Heart right ventricle (tissue), 16 donors: ENCODE data around the gene EHMT1. TPM values are rescaled to one million over a fixed set of nuclear protein-coding genes. Genes with fewer than 3 reads are reported as not detected.

Source experiments
- ATAC-seq, 8 donors: fragments of 200-7000 bp; cut with Tn5 transposase; one replicate each; pipeline ENCODE4 v1.9.1; 2020; ENCODE audit warnings: mild to moderate bottlenecking in 8 of 8, moderate library complexity in 8 of 8, moderate number of reproducible peaks in 1 of 8
- DNase-seq, 2 donors: peaks; one replicate each; pipeline ENCODE4 v3.0.0-alpha.2; 2020
- H3K27ac ChIP-seq, 10 donors: fragments of 200-600 bp; sonication (generic) in 2 of 10; one replicate each; pipeline versions ENCODE4 v1.5.0 to v1.8.0; 2020 to 2022; ENCODE audit warnings: mild to moderate bottlenecking in 3 of 10
- H3K27me3 ChIP-seq, 7 donors: fragments of 200-600 bp; one replicate each; pipeline ENCODE4 v1.8.0; 2021 to 2022; ENCODE audit warnings: mild to moderate bottlenecking in 2 of 7
- H3K36me3 ChIP-seq, 9 donors: fragments of 200-600 bp; sonication (generic) in 1 of 9; one replicate each; pipeline versions ENCODE4 v1.5.0 to v1.8.0; 2020 to 2022; ENCODE audit warnings: mild to moderate bottlenecking in 2 of 9
- H3K4me1 ChIP-seq, 9 donors: fragments of 200-600 bp; sonication (generic) in 1 of 9; one replicate each; pipeline versions ENCODE4 v1.5.0 to v1.8.0; 2020 to 2022; ENCODE audit warnings: mild to moderate bottlenecking in 4 of 9
- H3K4me3 ChIP-seq, 10 donors: fragments of 200-600 bp; sonication (generic) in 2 of 10; one replicate each; pipeline versions ENCODE4 v1.5.0 to v1.8.0; 2020 to 2022; ENCODE audit warnings: mild to moderate bottlenecking in 7 of 10, moderate library complexity in 2 of 10
- H3K9me3 ChIP-seq, 11 donors: fragments of 200-600 bp in 10 of 11; sonication (generic) in 2 of 11; one replicate each; pipeline versions ENCODE4 v1.5.0 to v1.8.0; 2013 to 2022; ENCODE audit warnings: mild to moderate bottlenecking in 2 of 11, control low read depth in 1 of 11, moderate library complexity in 1 of 11
- CTCF ChIP-seq, 9 donors: fragments of 200-600 bp; sonication (generic) in 2 of 9; IDR thresholded peaks; one replicate each; pipeline versions ENCODE4 v1.5.0 to v1.8.0; 2021 to 2022; ENCODE audit warnings: antibody characterized with exemption in 9 of 9, mild to moderate bottlenecking in 5 of 9, moderate library complexity in 1 of 9
- WGBS, 2 donors: extraction: QIAGEN DNeasy Blood & Tissue Kit; methylation state at CpG; one replicate each; pipeline ENCODE4 v1.1.7; 2013; ENCODE audit warnings: inconsistent platforms in 1 of 2; 5-methylcytosine and 5-hydroxymethylcytosine counted together
- intact Hi-C, 10 donors: fragments of 100-400 bp; cut with DNase I; formaldehyde crosslinking; loops; one replicate each; pipeline versions ENCODE4 v1.11.1 to v1.14.2; 2022
- polyA plus RNA-seq, 2 donors: library from polyadenylated mRNA; stranded (reverse); fragments of 200-250 nt; gene quantifications; one replicate each; pipeline ENCODE4 v1.2.3, GENCODE V29; 2013
- total RNA-seq, 10 donors: library from RNA; stranded (reverse); fragmentation: NEBNext Ultra II Directional in 3 of 10; extraction: Animal tissue kit (Norgen Biotek cat#: 25700) in 3 of 10; gene quantifications; one replicate each; pipeline versions ENCODE4 v1.2.1 to v1.2.4, GENCODE V29; 2021 to 2023
- donor health status: Arrhythmogenic right ventricular cardiomyopathy.
- donor health status: ischemic (EF 13 %, LVEDD 7.1; RV severe dilation, severe dysfunction).
- donor health status: healthy with polysubstance abuse.
- donor health status: DM: no; HTN: yes; CAD: no.
- donor health status: DM: no; HTN: no; CAD: no.
- donor health status: ischemic (EF 25% LVEDD 6.9; RV normal size, moderate dysfunction).
- donor health status: ischemic (EF 25% LVEDD 5.7; RV mildly dilated, moderate dysfunction).
- donor health status: healthy.
- donor health status: DM: yes; HTN: yes; CAD: no.
- donor health status: Ischemic cardiomyopathy.
- donor health status: ischemic (EF 35%, LVEDD 5.7; RV mildly dilated, moderate dysfunction).
- donor health status: nonischemic (EF 11% LVEDD 7.7; RV severe dilation, severe dysfunction).
- donor health status: DM: yes; HTN: yes; CAD: no.
- donor health status: PGD.
- donor health status: ischemic (EF 29% LVEDD 5.4; RV normal size, mild dysfunction).
- donor health status: nonischemic (EF 23%, LVEDD 6.1; RV moderate dilation, normal function).

The EHMT1 gene
- total and polyA plus RNA-seq, 12 donors: 19.6 to 45.1 (median 31.1) TPM

GRCh38 chr9:137630679-137631078 is 11.9 kb downstream of the EHMT1 start:
- Histone ChIP-seq H3K4me3 (no peak overlapping the region), H3K36me3 (no peaks in the 10 kb centered on the region), H3K9me3 (no peaks in the 10 kb centered on the region), H3K27ac (no peak overlapping the region), H3K4me1 (peaks cover 9 to 65% (median 47%) of the 10 kb centered on the region in 9 donors), H3K27me3 (no peaks in the 10 kb centered on the region)
- WGBS, 2 donors: 65 to 79% methylated on average over 4 of the region's 4 CpGs
- no peak for TF ChIP-seq CTCF (IDR thresholded peaks at IDR 0.05)
- intact Hi-C loops: no loop called here
- no peak for DNase-seq
- peak in 3 of 8 donors; percentile 10 to 24 (median 10) for ATAC-seq

- Histone ChIP-seq H3K36me3 (no peaks in the 10 kb centered on the region), H3K27me3 (no peaks in the 10 kb centered on the region), H3K27ac (no peak overlapping the region), H3K4me3 (no peak overlapping the region), H3K4me1 (peaks cover 9 to 62% (median 45%) of the 10 kb centered on the region in 9 donors), H3K9me3 (no peaks in the 10 kb centered on the region)
- no peak for TF ChIP-seq CTCF (IDR thresholded peaks at IDR 0.05)
- DNase-seq: no peak
- no peak for ATAC-seq
- intact Hi-C loops: no loop called here
- 88 to 92% methylated on average over 16 of the region's 16 CpGs for WGBS, 2 donors
These were observed 12.8 kb downstream of the EHMT1 start for GRCh38 chr9:137631345-137632229.

- H3K36me3 ChIP-seq: no peaks in the 10 kb centered on the region
- no peaks in the 10 kb centered on the region for H3K27me3 ChIP-seq
- no peak overlapping the region for H3K4me3 ChIP-seq
- 61 to 69% methylated on average over 23 of the region's 23 CpGs for WGBS, 2 donors
- TF ChIP-seq CTCF (IDR thresholded peaks at IDR 0.05): no peak
- H3K9me3 ChIP-seq: no peaks in the 10 kb centered on the region
- peaks cover 9 to 60% (median 45%) of the 10 kb centered on the region in 9 donors for H3K4me1 ChIP-seq
- DNase-seq (no peak), ATAC-seq (peak in 7 of 8 donors; percentile 13 to 82 (median 60))
- intact Hi-C loops: no loop called here
- H3K27ac ChIP-seq: peak overlapping the region in 3 of 10 donors; percentile 47 to 72 (median 58)
These were observed 13.7 kb downstream of the EHMT1 start for GRCh38 chr9:137632230-137633161.

DNA sequence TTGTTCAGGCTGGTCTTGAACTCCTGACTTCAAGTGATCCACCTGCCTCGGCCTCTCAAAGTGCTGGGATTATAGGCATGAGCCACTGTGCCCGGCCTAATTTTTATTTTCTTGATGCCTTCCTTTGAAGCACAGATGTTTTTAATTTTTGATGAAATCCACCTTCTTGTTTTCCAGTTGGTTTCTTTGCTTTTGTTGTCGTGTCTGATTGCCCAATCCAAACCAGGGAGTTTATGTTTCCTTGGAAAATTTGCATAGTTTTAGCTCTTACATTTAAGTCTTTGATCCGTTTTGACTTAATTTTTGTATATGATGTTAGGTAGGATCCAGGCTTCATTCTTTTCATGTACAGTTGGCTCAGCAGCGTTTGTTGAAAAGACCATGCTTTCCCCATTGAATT is 15.2 kb downstream of the EHMT1 start:
- Histone ChIP-seq H3K27ac (no peak overlapping the region), H3K4me1 (peaks cover 9 to 53% (median 34%) of the 10 kb centered on the region in 9 donors), H3K9me3 (no peaks in the 10 kb centered on the region), H3K36me3 (no peaks in the 10 kb centered on the region), H3K4me3 (no peak overlapping the region), H3K27me3 (no peaks in the 10 kb centered on the region)
- ATAC-seq: no peak
- intact Hi-C loops: no loop called here
- no peak for TF ChIP-seq CTCF (IDR thresholded peaks at IDR 0.05)
- no peak for DNase-seq
- WGBS, 2 donors: 85 to 96% methylated on average over 5 of the region's 5 CpGs
